Muscle of leg (tissue), 11 donors: ENCODE results near the gene OSCP1. TPM values are rescaled to one million over a fixed set of nuclear protein-coding genes. Genes with fewer than 3 reads are reported as not detected.

Experiments
- DNase-seq: peaks from one replicate; pipeline ENCODE4 v3.0.0; 2013
- H3K27ac ChIP-seq: one replicate; pipeline ENCODE4 v1.5.1; 2013; ENCODE audit warnings: mild to moderate bottlenecking, low read length, control low read depth
- H3K27me3 ChIP-seq: one replicate; pipeline ENCODE4 v1.6.1; 2013; ENCODE audit warnings: low read length; ENCODE audit not compliant: control insufficient read depth, insufficient read depth
- H3K36me3 ChIP-seq: one replicate; pipeline ENCODE4 v1.6.1; 2013; ENCODE audit warnings: low read length; ENCODE audit not compliant: control insufficient read depth, insufficient read depth
- H3K4me1 ChIP-seq: one replicate; pipeline ENCODE4 v1.6.1; 2013; ENCODE audit warnings: low read length; ENCODE audit not compliant: control insufficient read depth, insufficient read depth
- H3K4me3 ChIP-seq: one replicate; pipeline ENCODE4 v1.5.1; 2013; ENCODE audit warnings: low read length, control low read depth
- H3K9me3 ChIP-seq: replicated peaks from 2 replicates; pipeline ENCODE4 v1.6.1; 2013; ENCODE audit warnings: low read depth, low read length; ENCODE audit not compliant: control insufficient read depth
- WGBS: methylation state at CpG from one replicate; pipeline ENCODE4 v1.1.5; 2013; ENCODE audit warnings: missing lambda C conversion rate; ENCODE audit not compliant: insufficient coverage; 5-methylcytosine and 5-hydroxymethylcytosine counted together
- polyA plus RNA-seq, 8 donors: library from polyadenylated mRNA; unstranded; fragments of 120-200 nt; gene quantifications; one replicate each; pipeline versions ENCODE4 v1.2.1 to v1.2.3, GENCODE V29; 2013; ENCODE audit warnings: inconsistent platforms in 1 of 8, low replicate concordance in 1 of 8; ENCODE audit not compliant: insufficient read length in 8 of 8, insufficient read depth in 1 of 8
- total RNA-seq: library from RNA; stranded (reverse); fragments of 120-200 nt; gene quantifications from one replicate; pipeline ENCODE4 v1.2.4, GENCODE V29; 2013

Gene OSCP1
- total and polyA plus RNA-seq, 9 donors = 4.0 to 7.6 (median 4.9) TPM

- WGBS = 69% methylated on average over 2 of the region's 2 CpGs
- H3K9me3 ChIP-seq = no peaks in the 10 kb centered on the region
- no peak overlapping the region for H3K4me3 ChIP-seq
- no peaks in the 10 kb centered on the region for H3K4me1 ChIP-seq
- no peak for DNase-seq
- no peak overlapping the region for H3K27ac ChIP-seq
- H3K27me3 ChIP-seq = no peaks in the 10 kb centered on the region
- H3K36me3 ChIP-seq = no peaks in the 10 kb centered on the region
These were observed 41.8 kb downstream of the OSCP1 start for GRCh38 chr1:36408479-36408878.

GRCh38 chr1:36406440-36406839, 43.8 kb downstream of the OSCP1 start:
- no CpG with 5 or more reads among the region's 1 CpG for WGBS

GRCh38 chr1:36402504-36402890, 47.8 kb downstream of the OSCP1 start:
- H3K27me3 ChIP-seq = no peaks in the 10 kb centered on the region
- peak; percentile 76 for DNase-seq
- peaks cover 4% of the 10 kb centered on the region for H3K4me1 ChIP-seq
- H3K27ac ChIP-seq = no peak overlapping the region
- no peak overlapping the region for H3K4me3 ChIP-seq
- no peaks in the 10 kb centered on the region for H3K36me3 ChIP-seq
- no peaks in the 10 kb centered on the region for H3K9me3 ChIP-seq
- WGBS = no CpG with 5 or more reads among the region's 4 CpGs

More at GRCh38 chr1:36406440-36406839, 43.8 kb downstream of the OSCP1 start:
- Histone ChIP-seq H3K36me3 (no peaks in the 10 kb centered on the region), H3K9me3 (no peaks in the 10 kb centered on the region), H3K27me3 (no peaks in the 10 kb centered on the region), H3K27ac (no peak overlapping the region), H3K4me3 (no peak overlapping the region), H3K4me1 (no peaks in the 10 kb centered on the region)
- no peak for DNase-seq

GRCh38 chr1:36401602-36402503, 48.4 kb downstream of the OSCP1 start:
- Histone ChIP-seq H3K4me1 (peaks cover 7% of the 10 kb centered on the region), H3K4me3 (peak overlapping the region; percentile 11), H3K36me3 (no peaks in the 10 kb centered on the region), H3K27me3 (no peaks in the 10 kb centered on the region), H3K27ac (peak overlapping the region; percentile 4), H3K9me3 (no peaks in the 10 kb centered on the region)
- WGBS = 87% methylated on average over 7 of the region's 12 CpGs
- no peak for DNase-seq

GRCh38 chr1:36400825-36401601, 49.2 kb downstream of the OSCP1 start:
- peaks cover 7% of the 10 kb centered on the region for H3K4me1 ChIP-seq
- peak overlapping the region; percentile 11 for H3K4me3 ChIP-seq
- peak overlapping the region; percentile 29 for H3K27ac ChIP-seq
- DNase-seq = peak; percentile 85
- 63% methylated on average over 16 of the region's 22 CpGs for WGBS
- H3K36me3 ChIP-seq = no peaks in the 10 kb centered on the region
- no peaks in the 10 kb centered on the region for H3K27me3 ChIP-seq
- H3K9me3 ChIP-seq = no peaks in the 10 kb centered on the region

- peaks cover 7% of the 10 kb centered on the region for H3K4me1 ChIP-seq
- no peak overlapping the region for H3K4me3 ChIP-seq
- H3K27ac ChIP-seq = peak overlapping the region; percentile 29
- WGBS = 80% methylated on average over 10 of the region's 10 CpGs
- no peak for DNase-seq
- H3K36me3 ChIP-seq = no peaks in the 10 kb centered on the region
- no peaks in the 10 kb centered on the region for H3K27me3 ChIP-seq
- H3K9me3 ChIP-seq = no peaks in the 10 kb centered on the region
These were observed 49.8 kb downstream of the OSCP1 start for GRCh38 chr1:36400514-36400824.

GRCh38 chr1:36398370-36398977, 51.8 kb downstream of the OSCP1 start:
- peaks cover 7% of the 10 kb centered on the region for H3K4me1 ChIP-seq
- 77% methylated on average over 5 of the region's 7 CpGs for WGBS
- H3K9me3 ChIP-seq = no peaks in the 10 kb centered on the region
- peaks cover 7% of the 10 kb centered on the region for H3K36me3 ChIP-seq
- DNase-seq = no peak
- H3K27me3 ChIP-seq = no peaks in the 10 kb centered on the region
- peak overlapping the region; percentile 69 for H3K27ac ChIP-seq
- H3K4me3 ChIP-seq = peak overlapping the region; percentile 82

GRCh38 chr1:36397378-36398230, 52.6 kb downstream of the OSCP1 start, which contains the start of gene LSM10:
Gene LSM10, minus strand, starts transcription at chr1:36397908. Its CDS starts 3,779 bp downstream, at chr1:36394129.
- H3K4me3 ChIP-seq = peak within 1 kb of the TSS; percentile 82
- no peaks in the 10 kb centered on the region for H3K27me3 ChIP-seq
- under 1% methylated on average over 56 of the region's 60 CpGs for WGBS
- H3K4me1 ChIP-seq = peaks cover 7% of the 10 kb centered on the region
- H3K36me3 ChIP-seq = peaks cover 16% of the 10 kb centered on the region
- DNase-seq = peak; percentile 98
- H3K9me3 ChIP-seq = no peaks in the 10 kb centered on the region
- peak within 1 kb of the TSS; percentile 85 for H3K27ac ChIP-seq

GRCh38 chr1:36397083-36397377, 53.2 kb downstream of the OSCP1 start:
- WGBS = 3% methylated on average over 5 of the region's 5 CpGs
- Histone ChIP-seq H3K4me3 (peak overlapping the region; percentile 82), H3K27me3 (no peaks in the 10 kb centered on the region), H3K36me3 (peaks cover 21% of the 10 kb centered on the region), H3K9me3 (no peaks in the 10 kb centered on the region), H3K4me1 (peaks cover 7% of the 10 kb centered on the region), H3K27ac (peak overlapping the region; percentile 85)
- DNase-seq = no peak
